HG02610 (cell line): Measurements from ENCODE around the gene ZNF683.
"Not testable (repeated sequence)": the region's sequence is repeated elsewhere in the genome, so short reads cannot be mapped to it uniquely, and the experiment has no call there.

Experiments
- ATAC-seq: cut with Tn5 transposase; IDR thresholded peaks from one replicate; pipeline ENCODE4 v1.9.1; 2021; ENCODE audit warnings: mild to moderate bottlenecking, moderate library complexity; ENCODE audit not compliant: unreplicated experiment

Gene ZNF683

DNA sequence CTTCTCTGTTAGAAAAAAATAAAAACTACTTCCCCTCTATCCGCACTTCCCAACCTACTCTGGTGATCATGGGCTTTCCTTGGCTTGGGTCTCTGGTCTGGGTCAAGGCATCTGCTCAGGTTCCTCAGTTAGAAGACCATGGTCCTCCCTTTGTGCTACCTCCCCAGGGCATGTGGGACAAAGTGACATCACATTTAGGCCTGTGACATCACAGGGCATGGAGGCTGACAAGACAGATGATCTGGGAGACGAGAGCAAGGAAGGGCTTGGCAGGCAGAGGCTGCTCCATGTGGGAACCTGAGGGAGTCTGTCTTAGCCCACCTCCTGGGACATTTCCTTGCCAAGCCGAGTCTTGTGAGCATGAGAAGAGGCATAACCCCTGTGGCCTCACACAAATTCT is at the start of gene ZNF683:
ZNF683 (minus strand) TSS at position 140 of the 400 bp plus-strand sequence. CDS start 4,179 bp downstream, outside the sequence.
- not testable (repeated sequence) for ATAC-seq

DNA sequence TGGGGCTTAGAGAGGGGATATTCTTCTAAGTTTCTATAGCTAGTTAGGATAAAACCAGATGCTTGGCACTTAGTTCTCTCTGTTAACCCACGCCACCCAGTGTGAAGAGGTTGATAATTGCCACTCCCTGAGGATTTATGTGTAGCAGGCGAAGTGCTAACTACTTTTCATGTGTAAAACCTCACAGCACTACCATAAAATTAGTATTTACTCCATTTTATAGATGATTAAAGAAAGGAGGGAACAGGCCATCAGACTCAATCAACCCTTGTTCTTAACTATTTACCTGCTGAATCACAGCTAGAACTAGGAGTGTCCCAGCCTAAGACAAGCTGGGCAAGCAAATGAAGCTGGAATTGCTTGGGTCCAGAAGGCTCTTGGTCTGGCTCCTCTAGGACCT is 46.9 kb upstream of the ZNF683 start:
- no peak for ATAC-seq

DNA sequence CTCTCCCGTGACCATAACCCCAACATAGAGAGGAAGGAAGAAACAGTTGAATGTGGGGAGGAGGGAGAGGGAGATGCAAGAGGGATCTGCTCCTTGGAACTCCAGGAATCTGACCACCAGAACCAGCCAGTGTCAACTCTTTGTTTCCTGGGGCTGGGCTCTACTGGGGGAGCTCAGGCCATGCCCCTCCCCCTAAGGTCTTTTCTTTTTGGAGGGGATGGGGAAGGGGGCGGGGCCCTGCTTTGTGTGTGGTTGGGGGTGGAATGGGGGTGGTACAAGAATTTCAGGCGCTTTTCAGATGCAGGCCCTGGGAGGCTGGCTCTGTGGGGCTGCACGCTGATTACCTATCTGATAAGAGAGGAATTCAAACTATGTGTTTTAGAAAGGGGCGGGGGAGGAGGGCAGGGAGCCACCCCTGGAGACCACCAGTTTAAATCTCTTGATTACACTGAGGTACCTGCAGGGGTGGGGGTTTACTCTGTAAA is 46.4 kb upstream of the ZNF683 start:
- ATAC-seq: no peak

DNA sequence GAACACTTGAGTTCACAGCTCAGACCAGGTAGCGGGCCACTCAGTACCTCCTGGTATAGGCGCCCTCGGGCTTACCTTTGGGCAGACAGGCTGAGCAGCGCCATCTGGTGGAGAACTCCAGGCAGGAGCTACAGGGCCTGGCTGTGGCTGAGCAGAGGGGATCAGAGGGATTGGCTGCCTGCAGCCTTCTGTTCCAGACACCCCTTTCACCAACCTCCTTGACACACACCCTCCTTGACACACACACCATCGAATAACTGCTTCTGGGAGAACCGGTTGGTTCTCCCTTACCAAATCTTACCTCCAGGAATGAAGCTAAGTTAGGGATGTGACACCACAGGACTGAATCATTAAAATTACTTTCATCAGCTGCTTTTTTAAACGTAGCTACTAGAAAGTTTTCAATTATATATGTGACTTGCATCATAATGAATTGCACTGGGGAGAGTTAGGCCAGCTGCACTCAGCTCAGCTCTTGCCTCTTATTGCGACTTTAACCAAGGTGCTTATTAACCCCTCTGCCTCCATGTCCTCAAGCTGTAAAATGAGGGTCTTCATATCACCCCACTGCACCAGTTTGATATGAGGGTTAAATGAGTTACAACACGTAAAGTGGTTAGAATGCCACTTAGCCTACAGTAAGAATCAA is 44.7 kb upstream of the ZNF683 start:
- peak; percentile 62 for ATAC-seq

DNA sequence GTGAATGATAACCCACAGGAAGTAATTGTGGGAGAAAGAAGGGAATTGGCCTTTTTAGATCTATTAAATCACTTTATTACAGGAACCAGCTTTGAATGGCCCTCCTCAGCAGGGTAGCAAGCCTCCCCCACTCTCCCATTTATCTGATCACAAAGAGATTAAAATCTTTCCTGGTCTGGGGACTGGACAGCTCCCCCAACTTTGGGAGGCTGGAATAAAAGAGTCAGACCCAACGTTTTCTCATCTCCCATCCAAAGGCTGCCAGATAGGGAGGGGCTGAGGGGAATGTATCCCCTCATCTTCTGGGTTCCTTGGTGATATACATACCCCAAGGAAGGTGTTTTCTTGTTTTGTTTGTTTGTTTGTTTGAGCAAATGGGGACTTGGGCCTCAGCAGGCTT is 40.5 kb upstream of the ZNF683 start:
- ATAC-seq: no peak

DNA sequence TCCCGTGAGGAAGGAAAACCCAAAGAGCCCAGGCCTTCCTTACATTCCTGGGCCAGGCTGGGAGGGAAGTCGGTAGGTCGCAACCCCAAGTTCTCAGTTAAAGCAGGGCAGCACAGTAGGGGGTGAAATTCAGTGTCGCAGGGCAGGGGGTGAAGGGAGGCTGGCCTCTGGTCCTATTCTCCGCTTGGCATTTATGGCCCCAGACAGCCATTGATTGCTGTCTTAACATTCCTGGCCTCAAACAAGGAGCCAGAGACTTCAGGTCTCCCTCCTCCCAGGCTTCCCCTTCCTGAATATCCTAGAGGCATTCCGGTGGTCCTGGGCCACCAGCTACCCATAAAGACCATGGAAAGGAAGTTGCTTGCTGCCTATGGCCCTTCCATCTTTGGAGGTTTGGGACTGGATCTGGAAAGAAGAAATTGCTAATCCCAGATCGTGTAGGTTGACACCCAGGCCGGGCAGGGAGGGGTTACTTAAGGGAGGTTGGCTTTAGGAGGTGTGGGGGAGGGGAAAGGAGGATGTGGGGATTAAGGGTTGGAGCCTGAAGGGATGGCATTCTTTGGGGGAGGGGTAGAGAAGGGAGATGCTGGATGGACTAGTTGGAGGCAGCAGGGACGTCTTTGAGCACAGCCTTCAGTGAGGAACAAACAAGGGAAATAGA is 39.8 kb upstream of the ZNF683 start:
- no peak for ATAC-seq

DNA sequence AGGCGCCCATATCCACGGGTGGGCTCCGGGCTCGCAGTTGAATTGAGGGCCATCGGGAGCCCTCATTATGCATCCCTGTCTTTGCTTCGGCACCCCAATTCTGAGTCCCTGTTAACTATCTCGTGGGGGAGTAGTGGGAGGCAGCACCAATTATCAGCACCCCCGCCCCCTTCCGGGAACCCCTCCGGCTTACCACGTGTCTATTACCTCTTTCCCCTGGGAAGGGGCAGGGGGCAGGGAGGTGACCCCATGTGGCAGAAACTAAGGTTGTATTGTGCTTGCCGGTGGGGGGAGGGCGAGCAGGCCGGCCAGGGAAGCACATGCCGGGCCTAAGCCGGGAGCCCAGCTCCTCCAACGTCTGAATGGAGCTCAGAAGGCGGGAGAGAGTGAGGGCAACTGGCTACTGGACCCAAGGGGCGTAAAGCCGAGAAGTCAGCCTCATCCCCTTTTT is 39.1 kb upstream of the ZNF683 start:
- no peak for ATAC-seq

DNA sequence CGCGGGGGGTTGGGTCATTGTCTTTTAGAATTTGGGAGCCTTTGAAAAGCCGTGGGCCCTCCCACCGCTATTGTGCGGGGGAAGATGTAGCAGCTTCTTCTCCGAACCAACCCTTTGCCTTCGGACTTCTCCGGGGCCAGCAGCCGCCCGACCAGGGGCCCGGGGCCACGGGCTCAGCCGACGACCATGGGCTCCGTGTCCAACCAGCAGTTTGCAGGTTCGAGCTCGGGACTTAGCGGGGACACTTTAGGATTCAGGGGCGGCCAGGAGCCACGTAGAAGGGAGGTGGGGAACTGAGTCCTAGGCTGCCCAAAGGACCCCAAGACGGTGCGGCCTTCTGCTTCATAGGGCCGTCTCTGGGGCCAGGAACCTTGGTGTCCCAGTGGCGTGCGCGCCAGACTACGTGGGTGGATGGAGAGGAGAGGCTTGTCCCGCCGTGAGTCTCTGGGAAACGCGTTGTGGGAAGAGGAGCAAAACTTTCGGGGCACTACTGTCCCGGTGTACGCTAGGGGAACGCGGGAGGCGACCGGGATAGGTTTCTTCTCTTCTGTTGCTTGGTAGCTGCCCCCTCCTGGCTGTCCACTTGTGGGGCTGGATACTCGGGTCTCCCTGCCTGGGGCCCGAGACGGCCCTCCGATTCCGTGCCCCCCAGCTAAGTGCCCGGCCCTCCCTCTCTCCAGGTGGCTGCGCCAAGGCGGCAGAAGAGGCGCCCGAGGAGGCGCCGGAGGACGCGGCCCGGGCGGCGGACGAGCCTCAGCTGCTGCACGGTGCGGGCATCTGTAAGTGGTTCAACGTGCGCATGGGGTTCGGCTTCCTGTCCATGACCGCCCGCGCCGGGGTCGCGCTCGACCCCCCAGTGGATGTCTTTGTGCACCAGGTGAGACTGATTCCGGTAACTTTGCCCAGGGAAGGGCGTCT is 38.4 kb upstream of the ZNF683 start, which contains the start of gene LIN28A:
LIN28A (plus strand) TSS at position 112 of the 918 bp plus-strand sequence; CDS start at position 187, 75 bp downstream.
- ATAC-seq: no peak

DNA sequence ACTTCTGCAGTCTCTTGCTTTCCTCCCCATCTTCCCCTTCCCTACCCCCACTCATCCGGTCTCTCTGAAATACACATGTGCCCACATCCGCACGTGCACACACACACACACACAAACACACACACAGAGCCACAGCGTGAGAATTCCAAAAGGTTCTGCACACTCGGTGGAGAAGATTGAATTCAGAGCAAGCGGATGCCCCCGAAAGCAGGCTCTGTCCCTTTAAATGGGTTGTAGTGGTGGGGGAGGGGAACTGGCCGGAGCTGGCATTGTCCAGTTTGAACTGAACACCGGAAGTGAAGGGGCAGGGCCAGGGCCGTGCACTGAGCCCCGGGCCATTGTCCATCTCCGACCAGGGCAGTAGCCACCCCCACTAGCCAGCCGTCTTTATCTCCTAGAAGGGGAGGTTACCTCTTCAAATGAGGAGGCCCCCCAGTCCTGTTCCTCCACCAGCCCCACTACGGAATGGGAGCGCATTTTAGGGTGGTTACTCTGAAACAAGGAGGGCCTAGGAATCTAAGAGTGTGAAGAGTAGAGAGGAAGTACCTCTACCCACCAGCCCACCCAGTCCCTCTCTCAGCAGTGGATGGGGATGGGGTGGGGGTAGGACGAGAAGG is 36.7 kb upstream of the ZNF683 start:
- no peak for ATAC-seq

DNA sequence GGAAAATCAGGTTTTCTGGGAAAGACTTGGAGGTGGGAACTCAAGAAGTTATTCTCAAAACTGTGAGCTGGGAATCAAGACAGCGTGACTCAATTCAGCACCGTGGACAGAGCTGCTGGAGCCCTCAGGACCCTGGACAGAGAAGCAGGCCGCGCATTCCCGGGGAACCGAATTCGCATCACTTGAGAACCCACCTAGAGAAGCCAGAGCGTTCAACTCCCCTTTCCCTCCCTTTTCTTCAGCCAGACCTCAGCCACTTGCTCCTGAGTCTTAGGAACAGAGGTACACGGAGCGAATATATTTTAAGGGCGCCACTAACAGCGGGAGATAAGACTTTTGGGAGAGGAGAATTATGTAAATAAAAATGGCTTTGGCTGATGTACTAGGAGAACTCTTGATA is 36.1 kb upstream of the ZNF683 start:
- ATAC-seq: no peak

DNA sequence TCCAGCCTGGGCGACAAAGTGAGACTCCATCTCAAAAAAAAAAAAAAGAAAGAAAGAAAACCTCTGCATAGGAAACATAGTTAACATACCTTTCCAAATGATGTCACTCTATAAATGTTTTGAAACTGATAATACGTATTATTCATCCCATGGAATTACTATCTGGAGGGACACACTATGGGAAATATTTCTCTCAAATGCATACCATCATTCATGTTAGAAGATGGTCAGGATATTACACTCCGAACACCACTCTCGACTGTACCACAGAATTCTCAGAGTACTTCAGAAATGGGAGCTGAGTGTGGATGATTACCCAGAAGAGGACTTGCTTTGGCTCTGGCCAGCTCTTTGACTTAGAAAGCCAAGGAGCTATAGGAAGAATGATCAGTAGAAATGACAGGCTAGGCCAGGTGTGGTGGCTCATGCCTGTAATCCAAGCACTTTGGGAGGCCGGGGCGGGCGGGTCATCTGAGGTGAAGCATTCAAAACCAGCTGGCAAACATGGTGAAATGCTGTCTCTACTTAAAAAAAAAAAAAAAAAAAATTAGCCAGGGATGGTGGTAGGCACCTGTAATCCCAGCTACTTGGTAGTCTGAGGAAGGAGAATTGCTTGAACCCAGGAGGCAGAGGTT is 32.8 kb upstream of the ZNF683 start:
- ATAC-seq: no peak

DNA sequence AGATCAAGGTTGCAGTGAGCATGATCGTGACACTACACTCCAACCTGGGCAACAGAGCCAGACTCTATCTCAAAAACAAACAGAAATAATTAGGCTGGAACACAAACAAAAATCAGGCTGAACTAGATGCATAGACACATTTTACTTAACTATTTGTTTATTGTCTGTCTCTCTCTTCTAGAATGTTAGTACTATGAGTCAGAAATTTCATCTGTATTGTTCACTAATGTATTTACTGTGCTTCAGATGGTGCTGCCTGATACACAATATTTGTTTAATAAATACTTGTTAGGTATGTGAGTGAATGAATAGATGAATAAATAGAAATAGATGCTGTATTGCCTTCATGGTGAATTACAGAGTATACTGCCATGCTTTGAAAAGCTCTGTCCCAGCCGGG is 32.1 kb upstream of the ZNF683 start:
- no peak for ATAC-seq

DNA sequence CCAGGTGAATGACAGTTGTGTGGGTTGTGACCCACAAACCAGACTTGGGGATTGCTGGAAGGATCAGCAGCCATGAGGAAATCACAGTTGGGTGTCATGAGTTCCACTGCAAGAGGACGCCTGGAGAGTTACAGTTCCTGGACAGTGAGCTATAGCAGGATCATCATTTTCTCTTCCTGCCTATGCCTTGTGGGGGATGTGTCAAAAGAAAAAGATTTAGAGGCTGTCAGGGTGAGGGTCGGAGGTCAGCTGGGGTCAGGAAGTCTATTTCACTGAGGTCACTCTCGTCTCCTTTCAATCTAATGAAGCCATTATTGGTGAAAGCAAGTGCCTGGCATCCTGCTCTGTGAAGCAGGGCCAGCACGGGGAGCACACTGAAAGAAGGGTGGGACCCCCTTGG is 31.1 kb upstream of the ZNF683 start:
- no peak for ATAC-seq

DNA sequence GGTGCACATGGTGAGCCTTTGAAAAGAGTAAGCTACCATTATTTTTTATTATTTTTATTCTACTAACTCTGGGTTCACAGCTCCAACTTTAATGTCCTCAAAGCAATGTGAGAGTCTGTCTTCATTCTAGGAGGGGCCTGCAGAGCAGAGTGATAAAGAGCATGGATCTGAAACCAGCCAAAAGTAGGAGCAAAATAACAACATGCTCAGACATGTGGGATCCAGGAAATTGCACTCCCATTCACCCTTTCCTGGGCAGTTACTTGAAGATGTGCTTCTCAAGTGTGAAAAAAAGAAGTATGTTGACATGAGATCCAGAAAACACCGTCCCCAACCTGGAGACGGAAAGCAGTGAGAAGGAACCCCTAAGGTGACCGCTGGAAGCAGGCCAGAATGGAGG is 29.3 kb upstream of the ZNF683 start:
- no peak for ATAC-seq

DNA sequence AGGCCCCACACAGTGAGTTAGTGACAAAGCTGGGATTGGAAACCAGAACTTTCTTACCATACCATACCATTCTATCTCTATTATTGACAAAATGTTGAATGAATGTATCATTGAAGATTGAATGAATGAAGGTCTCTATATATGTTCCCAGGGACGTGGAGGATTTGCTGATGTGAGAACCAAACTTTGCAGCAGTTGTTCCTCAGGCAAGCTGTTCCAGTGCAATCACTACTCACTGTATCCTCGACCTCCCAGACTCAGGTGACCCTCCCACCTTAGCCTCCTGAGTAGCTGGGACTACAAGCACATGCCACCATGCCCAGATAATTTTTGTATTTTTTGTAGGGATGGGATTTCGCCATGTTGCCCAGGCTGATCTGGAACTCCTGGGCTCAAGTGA is 26.5 kb upstream of the ZNF683 start:
- no peak for ATAC-seq

DNA sequence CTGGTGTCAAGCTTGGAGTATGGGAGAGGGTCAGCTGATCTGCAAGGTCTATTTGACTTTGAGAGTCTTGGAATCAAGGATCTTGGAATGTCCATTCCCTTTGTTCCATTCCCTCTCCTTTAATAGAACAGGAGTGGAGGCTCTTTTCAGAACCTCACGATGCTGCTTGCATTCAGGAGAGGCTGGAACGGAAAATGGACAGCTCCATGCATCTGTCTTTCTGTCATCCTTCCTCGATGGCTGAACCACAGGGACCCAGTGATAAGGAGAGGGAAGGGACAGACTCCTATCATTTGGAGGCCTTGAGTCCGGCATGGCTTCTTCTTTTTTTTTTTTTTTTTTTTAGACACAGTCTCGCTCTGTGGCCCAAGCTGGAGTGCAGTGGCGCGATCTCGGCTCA is 23.2 kb upstream of the ZNF683 start:
- no peak for ATAC-seq

DNA sequence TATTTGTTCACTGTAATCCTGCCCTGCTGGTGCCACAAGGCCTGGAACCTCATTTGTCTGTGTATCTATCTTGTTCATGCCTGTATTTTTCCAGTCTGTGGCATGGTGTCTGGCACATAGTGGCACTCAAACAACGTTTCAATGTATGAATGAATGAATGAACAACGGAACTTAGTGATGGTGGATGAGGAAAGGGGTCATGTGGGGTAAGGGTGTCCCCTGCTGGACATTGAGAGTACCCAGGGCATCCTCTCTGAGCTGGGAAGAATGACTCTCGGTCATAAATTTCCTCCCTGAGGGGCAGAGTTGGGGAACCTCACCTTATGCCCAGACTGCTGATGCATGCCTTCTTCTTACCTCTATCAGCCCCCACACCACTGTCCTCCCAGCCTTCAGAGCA is 18.9 kb upstream of the ZNF683 start:
- ATAC-seq: no peak

DNA sequence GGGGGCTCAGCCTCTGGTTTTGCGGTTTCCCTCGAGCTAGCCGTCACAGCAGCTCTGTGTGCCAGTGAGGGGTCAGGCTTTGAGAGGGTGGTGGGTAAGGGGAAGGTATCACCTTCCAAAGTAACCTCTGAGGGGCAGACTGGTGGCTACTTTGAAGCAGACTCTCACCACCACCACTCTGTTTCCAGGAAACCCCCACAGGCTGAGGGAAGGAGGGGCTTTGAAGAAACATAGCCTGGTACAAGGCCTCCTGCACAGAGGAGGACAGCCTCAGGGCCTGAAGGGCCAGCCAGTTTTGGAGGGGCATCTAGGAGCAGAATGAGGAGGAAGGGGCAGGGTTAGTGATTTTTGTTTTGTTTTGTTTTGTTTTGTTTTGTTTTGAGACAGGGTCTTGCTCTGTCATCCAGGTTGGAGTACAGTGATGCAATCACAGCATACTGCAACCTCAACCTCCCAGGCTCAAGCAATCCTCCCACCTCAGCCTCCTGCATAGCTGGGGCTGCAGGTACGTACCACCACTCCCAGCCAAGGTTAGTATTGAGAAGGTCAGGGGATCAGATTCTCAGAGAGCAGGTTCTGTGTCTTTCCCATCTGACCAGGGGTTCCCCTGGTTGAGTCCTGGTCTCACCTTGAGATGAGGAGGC is 17.2 kb upstream of the ZNF683 start:
- no peak for ATAC-seq

DNA sequence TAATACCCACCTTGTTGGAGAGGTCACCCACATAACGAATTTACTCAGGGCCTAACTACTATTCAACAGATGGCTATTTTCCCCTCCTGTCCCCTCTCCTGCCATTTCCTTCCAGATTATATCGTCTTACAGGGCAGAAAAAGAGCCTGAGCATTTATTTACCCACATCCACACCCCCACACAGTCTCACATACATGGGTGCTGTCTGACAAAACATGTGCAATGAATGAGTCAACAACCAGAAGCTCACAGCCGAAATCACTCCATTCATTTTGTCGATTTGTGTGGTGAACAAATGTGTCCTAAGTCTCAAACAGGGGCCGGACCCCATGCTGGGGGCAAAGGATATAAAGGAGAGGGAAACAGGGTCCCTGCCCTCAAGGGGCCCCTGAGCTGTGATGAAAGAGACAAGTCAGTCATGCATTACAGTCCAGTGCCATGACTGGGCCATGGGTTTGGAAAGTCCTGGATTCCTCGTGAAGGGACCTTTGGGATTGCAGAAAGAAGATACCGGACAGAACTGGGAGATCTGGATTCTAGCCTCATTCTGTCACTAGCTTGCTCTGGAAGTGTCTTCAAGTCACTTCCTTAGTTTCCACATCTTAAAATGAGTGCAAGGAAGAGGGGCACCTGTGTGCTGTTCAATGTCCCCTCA is 16.4 kb upstream of the ZNF683 start:
- no peak for ATAC-seq
